Mucosa of descending colon (tissue), 3 donors: ENCODE data around the gene ZNF701. TPM values are rescaled to one million over a fixed set of nuclear protein-coding genes. Genes with fewer than 3 reads are reported as not detected.
"Not testable (repeated sequence)": the region's sequence is repeated elsewhere in the genome, so short reads cannot be mapped to it uniquely, and the experiment has no call there.

Experiments
- ATAC-seq: fragments of 200-7000 bp; cut with Tn5 transposase; one replicate; pipeline ENCODE4 v1.9.1; 2020; ENCODE audit warnings: mild to moderate bottlenecking, moderate library complexity
- DNase-seq, 3 donors: peaks; one replicate each; pipeline ENCODE4 v3.0.0-alpha.2; 2020
- H3K36me3 ChIP-seq: fragments of 200-600 bp; one replicate; pipeline ENCODE4 v1.8.0; 2021; ENCODE audit warnings: low read depth, mild to moderate bottlenecking
- H3K4me1 ChIP-seq: fragments of 200-600 bp; one replicate; pipeline ENCODE4 v1.8.0; 2021; ENCODE audit warnings: low read depth, mild to moderate bottlenecking
- H3K4me3 ChIP-seq: fragments of 200-600 bp; one replicate; pipeline ENCODE4 v1.8.0; 2021; ENCODE audit warnings: mild to moderate bottlenecking
- H3K9me3 ChIP-seq: fragments of 200-600 bp; one replicate; pipeline ENCODE4 v1.8.0; 2021; ENCODE audit warnings: mild to moderate bottlenecking
- intact Hi-C, 2 donors: fragments of 100-400 bp; cut with DNase I in 1 of 2; cut with micrococcal nuclease in 1 of 2; formaldehyde crosslinking; loops; one replicate each; pipeline versions ENCODE4 v1.11.0 to v1.11.1; 2022; cut with DNase I, micrococcal nuclease
- total RNA-seq, 3 donors: library from RNA; stranded (reverse); fragmentation: NEBNext Ultra II Directional in 2 of 3; extraction: Animal tissue kit (Norgen Biotek cat#: 25700) in 2 of 3; gene quantifications; one replicate each; pipeline versions ENCODE4 v1.2.1 to v1.2.4, GENCODE V29; 2021 to 2023
- TF ChIP-seq, protein P1 (sequence below): fragments of 200-600 bp; IDR thresholded peaks from one replicate; pipeline ENCODE4 v1.8.0; 2022; ENCODE audit warnings: antibody characterized with exemption, mild to moderate bottlenecking
- donor health status: DM: no; HTN: no; CAD: no; lungs with moderate emphysema.
- donor health status: DM: no; HTN: no; CAD: no.
- donor health status: DM: no; HTN: yes; CAD: no.

ZNF701 gene
- total RNA-seq, 3 donors from 2014 or later, result 20.2 to 35.2 (median 27.2) TPM

DNA sequence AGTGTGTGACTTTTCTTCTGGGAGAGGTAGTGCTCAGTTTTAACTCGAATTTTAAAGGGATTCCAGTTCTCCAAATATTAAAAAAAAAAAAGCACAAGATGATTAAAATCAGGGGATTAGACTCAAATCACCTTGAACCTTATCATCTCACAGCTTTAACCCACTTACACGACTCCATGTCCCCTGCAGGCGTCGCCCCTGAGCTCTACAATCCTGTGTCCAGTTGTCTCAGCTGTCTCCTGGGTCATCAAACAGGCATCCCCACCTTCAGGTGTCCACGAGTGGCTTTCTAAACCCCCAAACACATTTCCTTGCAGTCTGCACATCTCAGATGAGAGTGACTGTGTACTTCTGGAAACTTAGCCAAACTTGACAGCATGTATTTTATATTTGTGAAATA, 28.5 kb upstream of the ZNF701 start:
- TF ChIP-seq, protein P1, sequence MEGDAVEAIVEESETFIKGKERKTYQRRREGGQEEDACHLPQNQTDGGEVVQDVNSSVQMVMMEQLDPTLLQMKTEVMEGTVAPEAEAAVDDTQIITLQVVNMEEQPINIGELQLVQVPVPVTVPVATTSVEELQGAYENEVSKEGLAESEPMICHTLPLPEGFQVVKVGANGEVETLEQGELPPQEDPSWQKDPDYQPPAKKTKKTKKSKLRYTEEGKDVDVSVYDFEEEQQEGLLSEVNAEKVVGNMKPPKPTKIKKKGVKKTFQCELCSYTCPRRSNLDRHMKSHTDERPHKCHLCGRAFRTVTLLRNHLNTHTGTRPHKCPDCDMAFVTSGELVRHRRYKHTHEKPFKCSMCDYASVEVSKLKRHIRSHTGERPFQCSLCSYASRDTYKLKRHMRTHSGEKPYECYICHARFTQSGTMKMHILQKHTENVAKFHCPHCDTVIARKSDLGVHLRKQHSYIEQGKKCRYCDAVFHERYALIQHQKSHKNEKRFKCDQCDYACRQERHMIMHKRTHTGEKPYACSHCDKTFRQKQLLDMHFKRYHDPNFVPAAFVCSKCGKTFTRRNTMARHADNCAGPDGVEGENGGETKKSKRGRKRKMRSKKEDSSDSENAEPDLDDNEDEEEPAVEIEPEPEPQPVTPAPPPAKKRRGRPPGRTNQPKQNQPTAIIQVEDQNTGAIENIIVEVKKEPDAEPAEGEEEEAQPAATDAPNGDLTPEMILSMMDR, result no peak
- Histone ChIP-seq H3K36me3 (peaks cover 16% of the 10 kb centered on the region), H3K9me3 (peaks cover 51% of the 10 kb centered on the region), H3K4me1 (no peaks in the 10 kb centered on the region), H3K4me3 (no peak overlapping the region)
- ATAC-seq (no peak), DNase-seq (no peak)
- intact Hi-C loops, result no loop called here

DNA sequence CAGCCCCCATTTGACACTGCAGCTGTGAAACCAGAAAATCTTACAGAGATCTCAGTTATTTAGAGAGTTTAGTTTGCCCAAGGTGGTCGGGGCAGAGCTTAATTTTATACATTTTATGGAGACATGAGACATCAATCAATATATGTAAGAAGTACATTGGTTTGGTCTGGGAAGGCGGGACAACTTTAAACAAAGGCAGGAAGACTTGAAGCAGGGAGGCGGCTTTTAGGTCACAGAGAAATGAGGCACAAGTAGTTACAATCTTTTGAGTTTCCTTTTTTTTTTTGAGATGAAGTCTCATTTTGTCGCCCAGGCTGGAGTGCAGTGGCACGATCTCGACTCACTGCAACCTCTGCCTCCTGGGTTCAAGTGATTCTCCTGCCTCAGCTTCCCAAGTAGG, 27.5 kb upstream of the ZNF701 start:
- ATAC-seq, H3K4me3 ChIP-seq, intact Hi-C loops, H3K4me1 ChIP-seq, DNase-seq: not testable (repeated sequence)
- Histone ChIP-seq H3K36me3 (peaks cover 17% of the 10 kb centered on the region), H3K9me3 (peaks cover 60% of the 10 kb centered on the region)

DNA sequence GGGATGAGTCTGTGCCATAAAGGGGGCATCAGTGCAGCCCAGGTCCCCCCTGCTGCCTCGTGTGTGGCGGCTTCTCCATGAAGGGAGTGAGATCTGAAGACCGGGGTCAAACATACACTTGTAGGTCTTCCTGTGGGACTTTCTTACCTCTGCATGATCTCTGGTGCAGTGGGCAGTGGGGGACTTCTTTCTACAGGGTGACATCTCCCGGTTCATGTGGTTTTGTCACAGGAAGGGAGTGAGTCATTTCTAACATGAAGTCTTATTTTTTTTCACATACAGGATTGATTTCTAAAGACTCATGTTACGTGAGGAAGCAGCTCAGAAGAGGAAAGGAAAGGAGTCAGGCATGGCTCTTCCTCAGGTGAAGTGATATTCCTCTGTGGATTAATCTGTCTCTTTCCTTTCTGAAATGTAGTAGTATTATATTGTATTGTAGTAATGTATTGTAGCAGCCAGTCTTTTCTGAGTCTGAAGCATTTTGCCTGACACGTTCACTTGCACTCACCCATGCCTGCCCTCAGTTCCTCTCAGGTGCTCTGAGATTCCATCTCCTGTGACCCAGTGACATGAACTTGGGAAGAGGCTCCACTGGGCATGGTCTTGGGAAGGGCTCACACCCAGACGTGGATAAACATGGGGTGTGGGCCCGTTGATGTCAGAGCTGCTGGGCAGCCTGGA, 27.0 kb upstream of the ZNF701 start:
- intact Hi-C loops, result no loop called here
- H3K4me1 ChIP-seq, result no peaks in the 10 kb centered on the region
- H3K9me3 ChIP-seq, result peaks cover 63% of the 10 kb centered on the region
- TF ChIP-seq, protein P1, result no peak
- peaks cover 20% of the 10 kb centered on the region for H3K36me3 ChIP-seq
- ATAC-seq (no peak), DNase-seq (no peak)
- no peak overlapping the region for H3K4me3 ChIP-seq

DNA sequence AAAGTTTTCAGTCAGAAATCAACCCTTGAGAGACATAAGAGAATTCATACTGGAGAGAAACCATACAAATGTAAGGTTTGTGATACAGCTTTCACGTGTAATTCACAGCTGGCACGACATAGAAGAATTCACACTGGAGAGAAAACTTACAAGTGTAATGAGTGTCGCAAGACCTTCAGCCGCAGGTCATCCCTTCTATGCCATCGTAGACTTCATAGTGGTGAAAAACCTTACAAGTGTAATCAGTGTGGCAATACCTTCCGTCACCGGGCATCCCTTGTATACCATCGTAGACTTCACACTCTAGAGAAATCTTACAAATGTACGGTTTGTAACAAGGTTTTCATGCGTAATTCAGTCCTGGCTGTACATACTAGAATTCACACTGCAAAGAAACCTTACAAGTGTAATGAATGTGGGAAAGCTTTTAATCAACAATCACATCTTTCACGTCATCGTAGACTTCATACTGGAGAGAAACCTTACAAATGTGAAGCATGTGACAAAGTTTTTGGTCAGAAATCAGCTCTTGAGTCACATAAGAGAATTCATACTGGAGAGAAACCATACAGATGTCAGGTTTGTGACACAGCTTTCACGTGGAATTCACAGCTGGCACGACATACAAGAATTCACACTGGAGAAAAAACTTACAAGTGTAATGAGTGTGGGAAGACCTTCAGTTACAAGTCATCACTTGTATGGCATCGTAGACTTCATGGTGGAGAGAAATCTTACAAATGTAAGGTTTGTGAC, 15.7 kb upstream of the ZNF701 start:
- ATAC-seq (no peak), DNase-seq (no peak)
- no peaks in the 10 kb centered on the region for H3K4me1 ChIP-seq
- peaks cover 99% of the 10 kb centered on the region for H3K9me3 ChIP-seq
- H3K36me3 ChIP-seq, result peaks cover 39% of the 10 kb centered on the region
- TF ChIP-seq, protein P1, result no peak
- intact Hi-C loops, result no loop called here
- no peak overlapping the region for H3K4me3 ChIP-seq

DNA sequence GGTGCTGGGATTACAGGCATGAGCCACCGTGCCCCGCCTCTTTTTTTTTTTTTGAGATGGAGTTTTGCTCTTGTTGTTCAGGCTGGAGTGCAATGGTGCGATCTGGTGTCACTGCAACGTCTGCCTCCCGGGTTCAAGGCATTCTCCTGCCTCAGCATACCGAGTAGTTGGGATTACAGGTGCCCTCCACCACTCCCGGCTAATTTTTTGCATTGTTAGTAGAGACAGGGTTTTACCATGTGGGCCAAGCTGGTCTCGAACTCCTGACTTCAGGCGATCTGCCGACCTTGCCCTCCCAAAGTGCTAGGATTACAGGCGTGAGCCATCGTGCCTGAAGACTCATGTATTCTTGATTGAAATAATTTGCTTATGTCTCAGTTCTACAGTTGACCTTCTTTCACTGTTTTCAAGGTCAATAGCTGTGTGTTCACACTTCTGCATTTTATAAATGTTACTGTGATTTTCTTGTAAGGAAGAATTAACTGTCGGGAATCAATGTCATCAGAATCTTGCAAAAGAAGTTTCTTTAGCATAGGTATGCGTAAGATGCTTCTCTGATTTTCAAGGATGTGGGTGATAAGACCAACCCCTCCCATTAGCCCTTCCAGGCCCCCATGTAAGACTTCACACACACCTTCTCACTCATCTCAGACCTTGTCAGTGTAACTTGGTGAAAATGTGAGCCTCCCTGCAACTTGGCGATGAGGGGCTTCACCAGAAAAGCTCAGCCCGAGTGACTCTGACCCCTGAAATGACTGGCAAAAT, 12.7 kb upstream of the ZNF701 start:
- intact Hi-C loops, result no loop called here
- H3K9me3 ChIP-seq, result peaks cover 98% of the 10 kb centered on the region
- no peaks in the 10 kb centered on the region for H3K4me1 ChIP-seq
- H3K36me3 ChIP-seq, result peaks cover 29% of the 10 kb centered on the region
- H3K4me3 ChIP-seq, result no peak overlapping the region
- no peak for DNase-seq
- TF ChIP-seq, protein P1, result no peak
- ATAC-seq, result no peak

DNA sequence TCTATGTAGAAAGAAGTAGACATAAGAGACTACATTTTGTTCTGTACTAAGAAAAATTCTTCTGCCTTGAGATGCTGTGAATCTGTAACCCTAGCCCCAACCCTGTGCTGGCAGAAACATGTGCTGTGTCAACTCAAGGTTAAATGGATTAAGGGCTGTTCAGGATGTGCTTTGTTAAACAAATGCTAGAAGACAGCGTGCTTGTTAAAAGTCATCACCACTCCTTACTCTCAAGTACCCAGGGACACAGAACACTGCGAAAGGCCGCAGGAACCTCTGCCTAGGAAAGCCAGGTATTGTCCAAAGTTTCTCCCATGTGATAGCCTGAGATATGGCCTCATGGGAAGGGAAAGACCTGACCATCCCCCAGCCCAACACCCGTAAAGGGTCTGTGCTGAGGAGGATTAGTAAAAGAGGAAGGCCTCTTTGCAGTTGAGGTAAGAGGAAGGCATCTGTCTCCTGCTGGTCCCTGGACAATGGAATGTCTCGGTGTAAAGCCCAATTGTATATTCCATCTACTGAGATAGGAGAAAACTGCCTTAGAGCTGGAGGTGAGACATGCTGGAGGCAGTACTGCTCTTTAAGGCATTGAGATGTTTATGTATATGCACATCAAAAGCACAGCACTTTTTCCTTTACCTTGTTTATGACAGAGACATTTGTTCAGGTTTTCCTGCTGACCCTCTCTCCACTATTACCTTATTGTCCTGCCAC, 11.2 kb upstream of the ZNF701 start:
- H3K4me1 ChIP-seq, ATAC-seq, DNase-seq, intact Hi-C loops, H3K4me3 ChIP-seq: not testable (repeated sequence)
- H3K9me3 ChIP-seq, result peaks cover 98% of the 10 kb centered on the region
- peaks cover 15% of the 10 kb centered on the region for H3K36me3 ChIP-seq

DNA sequence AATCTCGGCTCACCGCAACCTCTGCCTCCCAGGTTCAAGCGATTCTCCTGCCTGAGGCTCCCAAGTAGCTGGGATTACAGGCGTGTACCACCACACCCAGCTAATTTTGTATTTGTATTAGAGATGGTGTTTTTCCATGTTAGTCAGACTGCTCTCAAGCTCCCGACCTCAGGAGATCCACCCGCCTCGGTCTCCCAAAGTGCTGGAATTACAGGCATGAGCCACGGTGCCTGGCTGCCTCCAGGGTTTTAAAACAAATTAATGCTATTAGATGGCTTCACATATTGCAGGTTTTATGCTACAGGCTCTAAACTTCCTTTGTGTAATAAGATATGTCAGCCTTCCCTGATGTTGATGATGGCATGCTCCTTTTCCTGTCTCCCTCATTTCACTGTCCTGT, 8.5 kb upstream of the ZNF701 start:
- H3K4me1 ChIP-seq, intact Hi-C loops, H3K36me3 ChIP-seq, ATAC-seq, H3K4me3 ChIP-seq, DNase-seq: not testable (repeated sequence)
- peaks cover 97% of the 10 kb centered on the region for H3K9me3 ChIP-seq
